Osteoblast (primary cell): ENCODE data around the gene SFTPA1. TPM values are rescaled to one million over a fixed set of nuclear protein-coding genes. Genes with fewer than 3 reads are reported as not detected.
"Not testable (repeated sequence)": the region's sequence is repeated elsewhere in the genome, so short reads cannot be mapped to it uniquely, and the experiment has no call there.

Source experiments
- DNase-seq: peaks from one replicate; pipeline ENCODE4 v3.0.0; 2011; ENCODE audit warnings: low spot score, mixed read lengths; ENCODE audit not compliant: insufficient read length; ENCODE audit errors: missing footprints
- H2AFZ ChIP-seq: 2 replicates; pipeline ENCODE4 v1.6.0; 2011; ENCODE audit warnings: mild to moderate bottlenecking, low read length
- H3K27ac ChIP-seq: 2 replicates; pipeline ENCODE4 v1.5.1; 2011; ENCODE audit warnings: mild to moderate bottlenecking, low read depth, low read length, moderate library complexity
- H3K27me3 ChIP-seq: 2 replicates; pipeline ENCODE4 v1.6.0; 2012; ENCODE audit warnings: mild to moderate bottlenecking, control low read depth, inconsistent platforms, low read length, moderate library complexity; ENCODE audit not compliant: insufficient read depth
- H3K36me3 ChIP-seq: 2 replicates; pipeline ENCODE4 v1.5.1; 2011; ENCODE audit warnings: mild to moderate bottlenecking, low read length, control low read depth, moderate library complexity; ENCODE audit not compliant: insufficient read depth
- H3K4me1 ChIP-seq: 2 replicates; pipeline ENCODE4 v1.5.1; 2011; ENCODE audit warnings: mild to moderate bottlenecking, low read length, control low read depth, moderate library complexity; ENCODE audit not compliant: insufficient read depth
- H3K4me2 ChIP-seq: 2 replicates; pipeline ENCODE4 v1.6.0; 2011; ENCODE audit warnings: mild to moderate bottlenecking, low read length; ENCODE audit not compliant: insufficient read depth
- H3K4me3 ChIP-seq: fragments of 200-600 bp; sonication (generic); 3 replicates; pipeline ENCODE4 v1.5.1; 2012; ENCODE audit warnings: mild to moderate bottlenecking, low read length, inconsistent platforms; ENCODE audit not compliant: insufficient read depth
- H3K79me2 ChIP-seq: 2 replicates; pipeline ENCODE4 v1.6.0; 2012; ENCODE audit warnings: mild to moderate bottlenecking, low read length, control low read depth, inconsistent platforms; ENCODE audit not compliant: insufficient read depth
- H3K9me3 ChIP-seq: 2 replicates; pipeline ENCODE4 v1.5.1; 2011; ENCODE audit warnings: low read depth, low read length, control low read depth
- H4K20me1 ChIP-seq: 2 replicates; pipeline ENCODE4 v1.6.0; 2012; ENCODE audit warnings: mild to moderate bottlenecking, low read length, control low read depth; ENCODE audit not compliant: insufficient read depth
- CTCF ChIP-seq: IDR thresholded peaks from 2 replicates; pipeline ENCODE4 v1.5.1; 2011; ENCODE audit warnings: mild to moderate bottlenecking, low read depth, low read length, moderate library complexity; ENCODE audit errors: extremely low read depth
- total RNA-seq: library from RNA; depleted of rRNA; stranded (reverse); fragments of >200 nt; gene quantifications from 2 replicates; pipeline ENCODE4 v1.2.3, GENCODE V29; 2012

The SFTPA1 gene
- total RNA-seq, 1 donor: not detected

- Histone ChIP-seq H2AFZ (no peak overlapping the region), H3K4me1 (no peaks in the 10 kb centered on the region), H3K27ac (no peak overlapping the region), H3K27me3 (peaks cover 28% of the 10 kb centered on the region), H3K36me3 (no peaks in the 10 kb centered on the region), H3K4me3 (no peak overlapping the region), H3K79me2 (no peaks in the 10 kb centered on the region), H3K9me3 (no peaks in the 10 kb centered on the region), H3K4me2 (no peak overlapping the region), H4K20me1 (no peaks in the 10 kb centered on the region)
- no peak for TF ChIP-seq CTCF
- no peak for DNase-seq
Measured at GRCh38 chr10:79579361-79579760, 31.4 kb upstream of the SFTPA1 start.

- peaks cover 31% of the 10 kb centered on the region for H3K27me3 ChIP-seq
- no peaks in the 10 kb centered on the region for H3K79me2 ChIP-seq
- no peak for DNase-seq
- TF ChIP-seq CTCF: no peak
- no peaks in the 10 kb centered on the region for H3K4me1 ChIP-seq
- no peaks in the 10 kb centered on the region for H3K9me3 ChIP-seq
- no peak overlapping the region for H3K4me3 ChIP-seq
- H3K4me2 ChIP-seq: no peak overlapping the region
- H2AFZ ChIP-seq: no peak overlapping the region
- H4K20me1 ChIP-seq: no peaks in the 10 kb centered on the region
- H3K36me3 ChIP-seq: no peaks in the 10 kb centered on the region
- H3K27ac ChIP-seq: no peak overlapping the region
Measured at GRCh38 chr10:79581044-79581443, 29.7 kb upstream of the SFTPA1 start.

- Histone ChIP-seq H3K36me3 (no peaks in the 10 kb centered on the region), H3K4me2 (no peak overlapping the region), H3K4me1 (no peaks in the 10 kb centered on the region), H4K20me1 (no peaks in the 10 kb centered on the region), H3K27ac (no peak overlapping the region), H2AFZ (no peak overlapping the region), H3K79me2 (no peaks in the 10 kb centered on the region), H3K27me3 (peaks cover 27% of the 10 kb centered on the region), H3K9me3 (no peaks in the 10 kb centered on the region), H3K4me3 (no peak overlapping the region)
- no peak for DNase-seq
- TF ChIP-seq CTCF: no peak
Measured at GRCh38 chr10:79582096-79582495, 28.6 kb upstream of the SFTPA1 start.

GRCh38 chr10:79582954-79583353, 27.8 kb upstream of the SFTPA1 start:
- H3K79me2 ChIP-seq, DNase-seq, H3K4me3 ChIP-seq, H3K36me3 ChIP-seq, H3K4me1 ChIP-seq, H2AFZ ChIP-seq, H4K20me1 ChIP-seq, H3K4me2 ChIP-seq, H3K27ac ChIP-seq, H3K9me3 ChIP-seq: not testable (repeated sequence)
- H3K27me3 ChIP-seq: peaks cover 19% of the 10 kb centered on the region
